AG04449 (cell line): ENCODE results near the gene SPINK4.
A peak's percentile ranks its signal among the peaks of the same experiment; 100 is the strongest.

Experiments used
- CTCF ChIA-PET: fragments of 350-600 bp; formaldehyde crosslinking; extraction: SDS; loops from one replicate; lab custom pipeline; 2021; ENCODE audit warnings: antibody characterized with exemption; lab: Yijun Ruan, JAX
- POLR2A ChIA-PET: fragments of 400-600, 350-600 bp; formaldehyde crosslinking; extraction: SDS; loops from one replicate; lab custom pipeline; 2020; ENCODE audit warnings: antibody characterized with exemption, inconsistent platforms; lab: Yijun Ruan, JAX
- DNase-seq: peaks from one replicate; pipeline ENCODE4 v3.0.0-alpha.2; 2010; ENCODE audit warnings: low read depth, low spot score
- H3K4me3 ChIP-seq: 2 replicates; pipeline ENCODE4 v1.5.1; 2011; ENCODE audit warnings: low read depth, mild to moderate bottlenecking, control low read depth, low read length
- CTCF ChIP-seq: IDR thresholded peaks from one replicate; pipeline ENCODE4 v1.5.1; 2011; ENCODE audit warnings: mild to moderate bottlenecking, moderate library complexity, low read length, control low read depth, inconsistent platforms; ENCODE audit not compliant: insufficient read depth; ENCODE audit errors: missing control alignments

Gene SPINK4

GRCh38 chr9:33257276-33257675 is 17.3 kb downstream of the SPINK4 start:
- CTCF ChIA-PET, result interaction anchor here (0.8 to 1.1 kb wide), 3 partner anchors 9 to 177 kb away, joined by 3 to 4 read pairs (median 3); no protein-coding TSS in a partner anchor
- no peak overlapping the region for H3K4me3 ChIP-seq
- POLR2A ChIA-PET, result no interaction called here
- no peak for TF ChIP-seq CTCF
- no peak for DNase-seq

- DNase-seq, result no peak
- ChIA-PET POLR2A (no interaction called here), CTCF (no interaction called here)
- no peak overlapping the region for H3K4me3 ChIP-seq
- no peak for TF ChIP-seq CTCF
Observed at GRCh38 chr9:33260372-33260771, 20.4 kb downstream of the SPINK4 start.

- CTCF ChIA-PET, result interaction anchor here (0.6 to 3.1 kb wide), 4 partner anchors 11 to 207 kb away, joined by 3 to 12 read pairs (median 3); no protein-coding TSS in a partner anchor
- POLR2A ChIA-PET, result interaction anchor here (0.7 to 1.4 kb wide), 2 partner anchors 187 to 239 kb away, joined by 4 to 5 read pairs; partner anchors contain the start of gene SMU1
- no peak for TF ChIP-seq CTCF
- peak overlapping the region; percentile 97 for H3K4me3 ChIP-seq
- no peak for DNase-seq
Observed at GRCh38 chr9:33263131-33264002, 23.4 kb downstream of the SPINK4 start.

GRCh38 chr9:33264003-33264472 is 24.1 kb downstream of the SPINK4 start:
- DNase-seq, result no peak
- CTCF ChIA-PET, result interaction anchor here (0.9 to 3.1 kb wide), 3 partner anchors 11 to 206 kb away, joined by 3 to 12 read pairs (median 3); no protein-coding TSS in a partner anchor
- POLR2A ChIA-PET, result interaction anchor here (1.0 to 1.4 kb wide), 2 partner anchors 188 to 239 kb away, joined by 4 to 5 read pairs; partner anchors contain the start of genes DNAJA1 and SMU1
- TF ChIP-seq CTCF, result no peak
- peak overlapping the region; percentile 97 for H3K4me3 ChIP-seq

GRCh38 chr9:33264473-33265177 is 24.7 kb downstream of the SPINK4 start, which contains the start of the genes BAG1 and CHMP5:
TSS of gene BAG1 (minus strand) at chr9:33264708.
TSS of gene CHMP5 (plus strand) at chr9:33265049. CDS start at chr9:33265079, 30 bp downstream.
- peak; percentile 46 for TF ChIP-seq CTCF
- DNase-seq, result peak; percentile 96
- ChIA-PET CTCF (interaction anchor here (1.2 to 3.1 kb wide), 5 partner anchors 9 to 203 kb away, joined by 3 to 12 read pairs (median 4); no protein-coding TSS in a partner anchor), POLR2A (interaction anchor here (0.6 to 1.4 kb wide), 3 partner anchors 25 to 239 kb away, joined by 4 to 5 read pairs (median 5); partner anchors contain the start of genes DNAJA1, NFX1 and SMU1)
- peak within 1 kb of the TSS; percentile 99 for H3K4me3 ChIP-seq
